T-cell (primary cell): ENCODE results near the gene IQCH. TPM values are rescaled to one million over a fixed set of nuclear protein-coding genes. Genes with fewer than 3 reads are reported as not detected.

Source experiments
- ATAC-seq, 4 experiments: fragments of 200-7000 bp in 3 of 4; fragments of 150-1000 bp in 1 of 4; cut with Tn5 transposase; replicated peaks in 1 of 4; 1 replicate in 3 of 4; 2 replicates in 1 of 4; pipeline ENCODE4 v1.10.0; 2021; ENCODE audit warnings: moderate library complexity in 3 of 4, mild to moderate bottlenecking in 2 of 4, moderate number of reproducible peaks in 1 of 4
- CTCF ChIA-PET, 2 donors: fragments of 300-600 bp; sonication (Branson Sonifier 250); formaldehyde crosslinking; loops; one replicate each; lab custom pipeline; 2022; ENCODE audit warnings: antibody characterized with exemption in 2 of 2; lab: Charles Lee
- POLR2A ChIA-PET, 2 donors: fragments of 300-600 bp; sonication (Branson Sonifier 250); formaldehyde crosslinking; loops; one replicate each; lab custom pipeline; 2022; ENCODE audit warnings: antibody characterized with exemption in 2 of 2; lab: Charles Lee
- DNase-seq, 35 experiments: peaks; one replicate each; pipeline versions ENCODE4 v3.0.0 to v3.0.0-alpha.2; 2013 to 2023
- H3K27ac ChIP-seq: one replicate; pipeline ENCODE4 v1.5.1; 2013; ENCODE audit warnings: low read length
- H3K27me3 ChIP-seq, 2 experiments: replicated peaks in 1 of 2; 1 replicate in 1 of 2; 2 replicates in 1 of 2; pipeline versions ENCODE4 v1.6.1 to v1.7.0; 2013; ENCODE audit warnings: low read length in 1 of 2, mixed read lengths in 1 of 2; ENCODE audit not compliant: control insufficient read depth in 2 of 2, insufficient read depth in 2 of 2; ENCODE audit errors: extremely low read depth in 1 of 2
- H3K36me3 ChIP-seq, 2 donors: 1 replicate in 1 of 2; 2 replicates in 1 of 2; pipeline versions ENCODE4 v1.6.1 to v1.7.0; 2013; ENCODE audit warnings: low read length in 1 of 2; ENCODE audit not compliant: control insufficient read depth in 2 of 2, insufficient read depth in 1 of 2; ENCODE audit errors: extremely low read depth in 1 of 2
- H3K4me1 ChIP-seq, 2 experiments: 1 replicate in 1 of 2; 2 replicates in 1 of 2; pipeline versions ENCODE4 v1.6.1 to v1.7.0; 2013; ENCODE audit warnings: low read length in 2 of 2, mixed read lengths in 1 of 2; ENCODE audit not compliant: insufficient read depth in 2 of 2, control insufficient read depth in 1 of 2; ENCODE audit errors: extremely low read depth in 1 of 2
- H3K4me3 ChIP-seq, 2 donors: 1 replicate in 1 of 2; 2 replicates in 1 of 2; pipeline versions ENCODE4 v1.5.1 to v1.7.0; 2013; ENCODE audit warnings: mild to moderate bottlenecking in 2 of 2, low read length in 1 of 2, moderate library complexity in 1 of 2; ENCODE audit not compliant: control insufficient read depth in 1 of 2; ENCODE audit errors: extremely low read depth in 1 of 2
- H3K9me3 ChIP-seq: 2 replicates; pipeline ENCODE4 v1.7.0; 2013
- H3K27ac Mint-ChIP-seq, 2 donors: one replicate each; pipeline ENCODE4 v1.8.0; 2020 to 2021; ENCODE audit warnings: mild to moderate bottlenecking in 2 of 2, mixed read lengths in 2 of 2
- H3K27me3 Mint-ChIP-seq, 2 donors: one replicate each; pipeline ENCODE4 v1.8.0; 2021 to 2022; ENCODE audit warnings: mixed read lengths in 2 of 2
- H3K36me3 Mint-ChIP-seq: one replicate; pipeline ENCODE4 v1.8.0; 2021; ENCODE audit warnings: mixed read lengths
- H3K4me1 Mint-ChIP-seq, 3 donors: one replicate each; pipeline ENCODE4 v1.8.0; 2020 to 2022; ENCODE audit warnings: mixed read lengths in 3 of 3, mild to moderate bottlenecking in 1 of 3
- H3K4me3 Mint-ChIP-seq, 3 donors: one replicate each; pipeline ENCODE4 v1.8.0; 2020 to 2022; ENCODE audit warnings: mild to moderate bottlenecking in 3 of 3, mixed read lengths in 3 of 3, moderate library complexity in 3 of 3
- H3K9me3 Mint-ChIP-seq, 3 donors: one replicate each; pipeline ENCODE4 v1.8.0; 2020 to 2022; ENCODE audit warnings: mixed read lengths in 3 of 3
- WGBS: methylation state at CpG from one replicate; pipeline ENCODE4 v1.1.5; 2013; ENCODE audit warnings: missing lambda C conversion rate; ENCODE audit not compliant: insufficient coverage; 5-methylcytosine and 5-hydroxymethylcytosine counted together
- total RNA-seq, 35 experiments: library from RNA in 6 of 35; stranded (reverse) in 6 of 35; fragments of 120-200 nt in 1 of 35; gene quantifications; one replicate each; pipeline versions ENCODE4 v1.2.1 to v1.2.4 and lab custom pipeline; 2013 to 2026

Gene IQCH
- total RNA-seq, 5 donors from 2014 or later (not counting 1 experiment from before 2014, with no cell fraction given) = 0.43 to 2.6 (median 1.3) TPM

- no peaks in the 10 kb centered on the region for H3K27me3 ChIP-seq
- no peaks in the 10 kb centered on the region for H3K27me3 Mint-ChIP-seq
- no peak overlapping the region for H3K27ac ChIP-seq
- DNase-seq = no peak
- H3K4me3 Mint-ChIP-seq = no peak overlapping the region
- H3K4me1 ChIP-seq = peaks cover 7 to 8% of the 10 kb centered on the region in 2 experiments
- H3K36me3 Mint-ChIP-seq = peaks cover 42% of the 10 kb centered on the region
- no peak overlapping the region for H3K27ac Mint-ChIP-seq
- H3K9me3 Mint-ChIP-seq = no peaks in the 10 kb centered on the region
- peaks cover 42 to 47% (median 42%) of the 10 kb centered on the region in 3 donors for H3K4me1 Mint-ChIP-seq
- 86% methylated on average over 5 of the region's 8 CpGs for WGBS
- H3K9me3 ChIP-seq = no peaks in the 10 kb centered on the region
- POLR2A ChIA-PET = interaction anchor here in 1 of 2 donors (0.7 kb wide), 1 partner anchor 127 kb away, joined by 4 read pairs; no protein-coding TSS in a partner anchor
- no peak overlapping the region for H3K4me3 ChIP-seq
- H3K36me3 ChIP-seq = peaks cover 0 to 21% of the 10 kb centered on the region in 2 donors
- CTCF ChIA-PET = no interaction called here
- no peak for ATAC-seq
Observed at GRCh38 chr15:67548862-67549651, 294.5 kb downstream of the IQCH start.

GRCh38 chr15:67549736-67550135 is 295.1 kb downstream of the IQCH start:
- no peak overlapping the region for H3K27ac Mint-ChIP-seq

GRCh38 chr15:67550522-67550921 is 295.9 kb downstream of the IQCH start:
- H3K27me3 ChIP-seq = no peaks in the 10 kb centered on the region
- Mint-ChIP-seq H3K4me3 (no peak overlapping the region), H3K9me3 (no peaks in the 10 kb centered on the region), H3K36me3 (peaks cover 43% of the 10 kb centered on the region), H3K27me3 (no peaks in the 10 kb centered on the region), H3K27ac (no peak overlapping the region), H3K4me1 (peaks cover 30 to 36% (median 34%) of the 10 kb centered on the region in 3 donors)
- WGBS = 100% methylated on average over 1 of the region's 4 CpGs
- peaks cover 7 to 21% of the 10 kb centered on the region in 2 donors for H3K36me3 ChIP-seq
- no peak overlapping the region for H3K4me3 ChIP-seq
- peaks cover 3 to 5% of the 10 kb centered on the region in 2 experiments for H3K4me1 ChIP-seq
- POLR2A ChIA-PET = interaction anchor here in 1 of 2 donors (0.5 to 0.7 kb wide), 2 partner anchors 20 to 93 kb away, joined by 4 read pairs; no protein-coding TSS in a partner anchor
- H3K9me3 ChIP-seq = no peaks in the 10 kb centered on the region
- no peak for DNase-seq
- H3K27ac ChIP-seq = no peak overlapping the region
- CTCF ChIA-PET = no interaction called here
- ATAC-seq = no peak

More at GRCh38 chr15:67549736-67550135, 295.1 kb downstream of the IQCH start:
- 100% methylated on average over 2 of the region's 3 CpGs for WGBS
- H3K9me3 ChIP-seq = no peaks in the 10 kb centered on the region
- H3K4me1 ChIP-seq = peaks cover 3 to 8% of the 10 kb centered on the region in 2 experiments
- no peak overlapping the region for H3K4me3 Mint-ChIP-seq
- no peak overlapping the region for H3K27ac ChIP-seq
- H3K4me3 ChIP-seq = no peak overlapping the region
- POLR2A ChIA-PET = interaction anchor here (0.5 to 0.7 kb wide), 2 partner anchors 127 to 296 kb away, joined by 3 to 4 read pairs; no protein-coding TSS in a partner anchor
- peaks cover 44% of the 10 kb centered on the region for H3K36me3 Mint-ChIP-seq
- no peaks in the 10 kb centered on the region for H3K27me3 Mint-ChIP-seq
- H3K27me3 ChIP-seq = no peaks in the 10 kb centered on the region
- DNase-seq (no peak), ATAC-seq (no peak)
- peaks cover 3 to 21% of the 10 kb centered on the region in 2 donors for H3K36me3 ChIP-seq
- H3K9me3 Mint-ChIP-seq = no peaks in the 10 kb centered on the region
- CTCF ChIA-PET = no interaction called here
- H3K4me1 Mint-ChIP-seq = peaks cover 35 to 41% (median 37%) of the 10 kb centered on the region in 3 donors

- no peak overlapping the region for H3K27ac Mint-ChIP-seq
- H3K4me1 Mint-ChIP-seq = peaks cover 26 to 33% (median 28%) of the 10 kb centered on the region in 3 donors
- ATAC-seq = no peak
- ChIA-PET POLR2A (interaction anchor here (0.5 to 0.7 kb wide), 3 partner anchors 21 to 94 kb away, joined by 4 read pairs; no protein-coding TSS in a partner anchor), CTCF (interaction anchor here in 1 of 2 donors (0.5 kb wide), 1 partner anchor 272 kb away, joined by 3 read pairs; no protein-coding TSS in a partner anchor)
- H3K9me3 Mint-ChIP-seq = no peaks in the 10 kb centered on the region
- H3K36me3 ChIP-seq = peaks cover 7 to 17% of the 10 kb centered on the region in 2 donors
- H3K36me3 Mint-ChIP-seq = peaks cover 42% of the 10 kb centered on the region
- no peaks in the 10 kb centered on the region for H3K9me3 ChIP-seq
- H3K4me1 ChIP-seq = peaks cover 3 to 5% of the 10 kb centered on the region in 2 experiments
- H3K27me3 ChIP-seq = no peaks in the 10 kb centered on the region
- H3K4me3 Mint-ChIP-seq = no peak overlapping the region
- no peaks in the 10 kb centered on the region for H3K27me3 Mint-ChIP-seq
- WGBS = no CpG with 5 or more reads among the region's 1 CpG
- DNase-seq = no peak
- H3K27ac ChIP-seq = no peak overlapping the region
- no peak overlapping the region for H3K4me3 ChIP-seq
Observed at GRCh38 chr15:67551207-67551743, 296.7 kb downstream of the IQCH start.

Other genes with a start within 250 kb of the IQCH start
- gene SMAD3, start 189.2 kb upstream of the IQCH start, total RNA-seq = 100 to 1,000 TPM in 3 of 5 donors, 10 to 100 TPM in 2; 55.4 to 159 (median 110) TPM
- 10 to 100 TPM; 21.9 to 28.4 (median 23.6) TPM for gene AAGAB, start 125 bp upstream of the IQCH start, total RNA-seq